Stimulated activated CD4-positive, alpha-beta T cell treated with anti-CD3 and anti-CD28 coated beads, Interleukin-1b, Interleukin-23, amount 100 ng/mL, for 24 hours (primary cell): ENCODE results near the gene TNP2.
A peak's percentile ranks its signal among the peaks of the same experiment; 100 is the strongest.
"Not testable (repeated sequence)": the region's sequence is repeated elsewhere in the genome, so short reads cannot be mapped to it uniquely, and the experiment has no call there.

Experiments
- DNase-seq, 4 experiments: peaks; one replicate each; pipeline ENCODE4 v3.0.0-alpha.2; 2020; ENCODE audit warnings: low read depth in 4 of 4, low spot score in 1 of 4

The TNP2 gene

DNA sequence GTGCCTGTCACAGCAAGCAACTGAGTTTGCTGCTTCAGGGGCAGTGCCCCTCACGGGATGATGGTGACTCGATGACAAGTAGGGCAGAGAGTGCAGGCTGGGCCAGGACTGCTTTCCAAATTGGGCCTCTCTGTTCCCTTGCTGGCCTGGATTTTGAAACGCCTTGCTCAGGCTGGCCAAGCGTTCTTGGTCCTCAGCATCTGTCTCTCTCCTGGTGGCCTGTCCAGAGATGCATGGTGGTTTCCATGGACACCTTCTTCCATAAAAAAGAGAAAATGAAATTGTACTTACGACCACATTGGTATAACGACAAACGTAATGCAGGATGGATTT, 31.4 kb upstream of the TNP2 start:
- no peak for DNase-seq

DNA sequence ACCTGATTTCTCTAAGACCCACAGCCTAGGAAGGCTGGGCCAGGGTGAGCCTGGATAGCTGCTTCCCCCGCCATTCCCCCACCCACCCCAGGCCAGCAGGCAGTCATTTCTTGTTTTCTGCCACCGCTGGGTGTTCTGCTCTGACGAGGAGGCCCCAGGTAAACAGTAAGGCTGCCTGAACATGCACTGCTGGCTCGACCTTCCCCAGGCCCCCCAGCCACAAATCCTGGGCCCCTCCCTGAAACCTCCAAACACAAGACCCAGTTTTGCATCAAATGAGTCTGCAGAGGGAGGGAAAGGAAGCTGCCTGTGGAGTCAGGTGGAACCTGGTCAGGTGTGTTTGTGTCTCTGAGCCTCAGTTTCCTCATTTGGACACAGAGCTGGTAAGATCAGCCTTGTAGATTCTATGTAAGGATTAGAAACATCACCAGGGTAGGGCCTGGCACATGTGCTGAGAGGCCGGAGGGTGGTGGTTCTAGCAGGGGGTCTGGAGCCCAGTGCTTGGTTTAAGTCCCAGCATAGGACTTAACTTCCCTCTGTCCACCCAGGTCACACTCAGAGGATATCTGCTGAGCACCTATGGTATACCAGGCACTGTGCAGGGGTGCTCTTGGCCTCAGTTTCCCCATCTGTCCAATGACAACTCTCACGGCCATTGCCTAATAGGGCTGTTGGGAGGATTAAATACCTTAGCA, 30.9 kb upstream of the TNP2 start:
- DNase-seq: no peak

DNA sequence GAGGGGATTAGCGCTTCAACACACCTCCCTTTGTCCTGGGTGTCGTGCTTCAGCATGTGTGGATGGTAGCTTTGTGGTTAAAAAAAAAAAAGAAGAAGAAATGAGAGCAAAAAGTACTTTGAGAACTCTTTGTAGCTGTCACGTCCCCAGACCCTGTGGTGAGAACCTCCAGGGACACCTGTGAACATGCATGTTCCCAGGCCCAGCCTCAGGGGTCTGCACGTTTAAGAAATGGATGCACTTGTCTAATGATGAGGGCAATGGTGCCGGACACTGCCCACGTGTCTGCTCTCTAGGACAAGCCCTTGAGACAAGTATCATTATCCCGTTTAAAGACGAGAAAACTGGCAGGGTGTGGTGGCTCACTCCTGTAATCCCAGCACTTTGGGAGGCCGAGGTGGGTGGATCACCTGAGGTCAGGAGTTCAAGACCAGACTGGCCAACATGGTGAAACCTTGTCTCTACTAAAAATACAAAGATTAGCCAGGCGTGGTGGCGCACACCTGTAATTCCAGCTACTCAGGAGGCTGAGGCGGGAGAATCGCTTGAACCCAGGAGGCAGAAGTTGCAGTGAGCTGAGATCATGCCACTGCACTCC, 29.9 kb upstream of the TNP2 start:
- DNase-seq: not testable (repeated sequence)

DNA sequence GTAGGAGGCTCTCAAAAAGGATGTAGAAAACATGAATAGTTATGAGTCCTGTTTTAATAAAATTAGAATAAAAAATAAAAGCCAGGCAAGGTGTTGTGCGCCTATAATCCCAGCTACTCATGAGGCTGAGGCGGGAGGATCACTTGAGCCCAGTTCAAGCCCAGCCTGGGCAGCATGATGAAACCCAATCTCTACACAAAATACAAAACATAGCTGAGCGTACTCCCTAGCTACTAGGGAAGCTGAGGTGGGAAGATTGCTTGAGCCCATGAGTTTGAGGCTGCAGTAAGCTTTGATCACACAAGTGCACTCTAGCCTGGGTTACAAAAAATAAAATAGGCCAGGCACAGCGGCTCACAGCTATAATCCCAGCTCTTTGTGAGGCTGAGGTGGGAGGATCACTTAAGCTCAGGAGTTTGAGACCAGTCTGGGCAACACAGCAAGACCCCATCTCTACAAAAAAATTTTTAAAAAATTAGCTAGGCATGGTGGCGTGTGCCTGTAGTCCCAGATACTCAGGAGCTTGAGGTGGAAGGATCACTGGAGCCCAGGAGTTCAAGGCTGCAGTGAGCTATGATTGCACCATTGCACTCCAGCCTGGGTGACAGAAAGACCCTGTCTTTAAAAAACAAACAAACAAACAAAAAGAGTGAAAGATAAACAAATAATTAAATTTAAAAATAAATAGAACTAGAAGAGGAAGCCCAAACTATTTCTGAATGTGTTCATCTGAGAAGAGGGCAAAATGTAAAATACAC, 29.2 kb upstream of the TNP2 start:
- DNase-seq: no peak

DNA sequence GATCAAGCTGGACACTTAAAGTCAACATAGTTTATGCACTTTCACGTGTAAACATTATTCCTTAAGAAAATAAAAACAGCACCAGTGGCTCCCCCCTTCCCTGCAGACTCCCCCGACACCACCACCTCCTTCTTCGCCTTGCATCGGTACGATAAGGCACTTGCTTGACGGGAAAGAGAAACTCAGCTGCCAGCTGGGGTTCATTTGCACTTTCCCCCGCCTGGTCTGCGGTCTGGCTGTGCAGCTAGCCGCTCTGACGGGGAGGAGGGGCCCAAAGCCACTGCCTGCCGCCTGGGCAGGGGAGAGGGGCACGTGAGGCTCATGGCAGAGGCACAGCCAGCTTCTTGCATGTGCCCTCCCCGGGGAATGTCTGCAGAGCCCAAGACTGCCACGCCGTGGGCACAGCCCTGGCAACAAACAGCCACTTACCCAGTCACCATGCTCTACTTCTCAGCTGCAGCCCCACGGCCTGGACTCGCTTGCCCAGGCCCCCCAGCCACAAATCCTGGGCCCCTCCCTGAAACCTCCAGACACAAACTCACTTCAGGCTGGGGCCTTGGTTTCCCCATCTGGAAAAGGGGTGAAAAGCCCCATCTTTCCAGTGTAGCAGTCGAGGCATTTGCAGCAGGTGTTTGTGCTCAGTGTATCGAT, 28.5 kb upstream of the TNP2 start:
- DNase-seq: peak; percentile 12 to 50 (median 28)

DNA sequence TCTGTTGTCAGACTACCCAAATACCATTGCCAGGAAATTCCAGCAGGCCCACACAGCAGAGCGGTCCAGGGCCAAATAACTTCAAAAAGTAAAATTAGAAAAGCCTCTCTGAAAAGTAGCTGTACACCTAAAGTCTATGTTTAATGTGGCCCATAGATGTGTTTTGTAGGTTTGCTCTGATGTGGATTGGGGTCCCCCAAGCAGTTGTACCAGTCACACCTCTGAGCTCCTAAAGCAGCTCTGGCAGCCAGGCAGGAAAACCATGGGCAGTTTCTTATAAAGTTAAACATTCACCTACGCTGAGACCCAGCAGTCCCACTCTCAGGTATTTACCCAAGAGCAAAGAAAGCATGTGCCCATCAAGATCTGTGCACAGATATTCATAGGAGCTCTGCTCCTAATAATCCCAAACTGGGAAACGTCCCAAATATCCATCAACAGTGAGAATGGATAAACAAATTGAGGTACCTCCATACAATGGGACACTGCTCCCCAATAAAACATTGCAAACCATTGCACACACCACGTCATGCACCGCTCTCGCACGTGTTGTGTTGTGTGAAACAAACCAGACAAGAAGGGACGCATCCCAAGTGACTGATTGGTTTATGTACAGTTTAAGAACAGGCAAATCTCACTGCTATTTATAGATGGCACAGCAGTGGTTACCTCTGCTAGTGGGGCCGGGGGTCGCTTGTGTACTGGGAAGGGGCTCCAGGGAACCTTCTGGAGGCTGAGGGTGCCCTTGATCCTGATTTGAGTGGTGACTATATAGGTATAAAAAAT, 27.8 kb upstream of the TNP2 start:
- DNase-seq: no peak

DNA sequence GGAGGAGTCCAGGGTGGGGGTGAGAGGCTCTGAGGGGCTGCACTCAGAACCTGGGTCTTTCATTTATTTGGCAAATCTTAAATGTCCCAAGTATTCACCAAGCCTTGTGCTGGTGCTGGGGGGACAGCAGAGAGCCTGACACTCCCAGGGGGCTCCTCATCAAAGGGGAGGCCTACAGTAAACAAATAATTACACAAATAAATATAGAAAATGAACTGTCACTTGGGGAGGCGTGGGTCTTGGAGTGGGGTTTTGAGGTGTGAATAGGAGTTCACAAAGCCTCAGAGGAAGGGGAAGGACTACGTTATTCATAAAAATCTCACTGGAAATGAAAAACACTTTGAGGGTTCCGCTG, 27.2 kb upstream of the TNP2 start:
- no peak for DNase-seq

DNA sequence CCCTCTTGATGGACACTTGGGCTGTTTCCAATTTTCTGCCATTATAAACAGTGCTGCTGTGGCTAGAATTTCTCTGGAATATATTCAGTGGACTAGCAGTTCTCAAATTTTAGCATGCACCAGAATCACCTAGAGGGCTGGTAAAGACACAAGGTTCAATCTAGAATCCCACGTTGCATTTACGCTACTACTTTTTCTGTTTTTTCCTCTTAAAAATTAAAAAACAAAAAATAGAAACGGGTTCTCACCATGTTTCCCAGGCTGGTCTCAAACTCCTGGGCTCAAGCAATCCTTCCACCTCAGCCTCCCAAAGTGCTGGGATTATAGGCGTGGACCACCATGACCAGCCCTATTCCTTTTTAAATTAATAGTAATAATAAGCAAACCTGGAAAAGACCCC, 26.5 kb upstream of the TNP2 start:
- no peak for DNase-seq

DNA sequence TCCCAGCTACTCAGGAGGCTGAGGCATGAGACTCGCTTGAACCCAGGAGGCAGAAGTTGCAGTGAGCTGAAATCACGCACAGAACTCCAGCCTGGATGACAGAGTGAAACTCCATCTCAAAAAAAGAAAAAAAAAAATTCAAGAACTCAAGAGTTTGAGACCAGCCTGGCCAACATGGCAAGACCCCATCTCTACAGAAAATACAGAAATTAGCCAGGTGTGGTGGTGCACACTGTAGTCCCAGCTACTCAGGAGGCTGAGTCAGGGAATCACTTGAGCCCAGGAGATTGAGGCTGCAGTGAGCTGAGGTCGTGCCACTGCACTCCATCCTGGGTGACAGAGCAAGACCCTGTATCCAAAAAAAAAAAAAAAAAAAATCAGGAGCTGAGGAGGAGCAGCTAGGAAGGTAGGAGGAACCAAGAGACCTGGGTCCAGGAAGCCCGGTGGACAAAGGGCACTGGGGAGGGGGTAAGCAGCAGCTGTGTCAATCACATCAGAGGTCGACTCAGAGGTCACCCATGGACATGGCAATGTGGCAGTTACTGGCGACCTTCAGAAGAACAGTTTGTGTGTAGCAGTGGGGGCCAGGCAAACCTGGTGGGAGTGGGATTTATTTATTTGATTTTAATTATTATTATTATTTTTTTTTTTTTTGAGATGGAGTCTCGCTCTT, 23.1 kb upstream of the TNP2 start:
- no peak for DNase-seq

DNA sequence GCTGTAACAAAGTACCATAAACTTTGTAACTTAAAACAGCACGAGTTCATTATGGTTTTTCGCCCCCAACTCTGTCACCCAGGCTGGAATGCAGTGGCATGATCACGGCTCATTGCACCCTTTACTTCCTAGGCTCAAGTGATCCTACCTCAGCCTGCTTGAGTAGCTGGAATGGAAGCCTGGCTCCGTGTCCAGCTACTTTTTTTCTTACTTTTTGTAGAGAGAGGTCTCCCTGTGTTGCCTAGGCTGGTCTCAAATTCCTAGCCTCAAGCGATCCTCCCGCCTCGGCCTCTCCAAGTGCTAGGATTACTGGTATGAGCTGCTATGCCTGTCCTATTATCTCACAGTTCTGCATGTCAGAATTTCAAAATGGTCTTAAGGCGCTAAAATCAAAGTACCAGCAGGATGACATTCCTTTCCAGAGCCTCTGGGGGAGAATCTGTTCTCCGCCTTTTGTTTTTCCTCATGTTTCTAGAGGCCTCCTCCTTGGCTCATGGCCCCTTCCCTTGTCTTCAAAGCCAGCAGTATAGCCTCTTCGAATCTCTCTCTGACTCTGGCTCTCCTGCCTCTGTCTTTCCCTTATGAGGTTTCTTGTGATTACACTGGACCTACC, 22.1 kb upstream of the TNP2 start:
- no peak for DNase-seq

DNA sequence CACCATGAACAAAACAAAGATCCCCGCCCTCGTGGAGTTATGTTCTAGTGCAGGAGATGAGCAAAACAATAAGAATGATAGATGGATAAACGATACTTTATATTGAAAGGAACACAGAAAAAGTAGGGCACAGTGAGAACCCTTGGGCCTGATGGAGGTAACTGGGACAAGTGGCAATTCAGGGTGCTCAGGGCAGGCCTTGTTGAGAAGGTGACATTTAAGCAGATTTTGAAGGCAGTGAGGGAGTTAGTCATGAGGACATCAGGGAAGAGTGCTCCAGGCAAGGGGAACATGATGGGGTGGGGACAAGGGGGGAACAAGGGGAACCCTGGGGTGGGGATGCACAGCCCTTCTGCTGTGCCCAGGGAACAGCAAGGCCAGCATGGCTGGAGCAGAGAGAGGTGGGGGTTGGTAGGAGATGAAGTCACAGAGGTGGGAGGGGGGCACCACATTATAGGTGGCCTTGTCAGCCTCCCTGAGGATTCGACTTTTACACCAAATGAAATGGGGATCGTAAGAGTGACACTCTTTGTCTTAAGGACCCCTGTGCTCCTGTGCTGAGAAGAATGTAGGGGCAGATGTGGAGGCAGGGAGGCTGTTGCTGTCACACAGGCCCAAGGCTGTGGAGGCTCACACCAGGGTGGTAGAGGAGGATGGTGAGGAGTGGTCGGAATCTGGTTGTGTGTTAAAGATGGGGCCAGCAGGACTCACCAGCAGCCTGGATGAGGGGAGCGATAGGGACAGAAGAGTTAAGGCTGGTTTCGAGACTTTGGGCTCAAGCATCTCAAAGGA, 21.2 kb upstream of the TNP2 start:
- DNase-seq: no peak

DNA sequence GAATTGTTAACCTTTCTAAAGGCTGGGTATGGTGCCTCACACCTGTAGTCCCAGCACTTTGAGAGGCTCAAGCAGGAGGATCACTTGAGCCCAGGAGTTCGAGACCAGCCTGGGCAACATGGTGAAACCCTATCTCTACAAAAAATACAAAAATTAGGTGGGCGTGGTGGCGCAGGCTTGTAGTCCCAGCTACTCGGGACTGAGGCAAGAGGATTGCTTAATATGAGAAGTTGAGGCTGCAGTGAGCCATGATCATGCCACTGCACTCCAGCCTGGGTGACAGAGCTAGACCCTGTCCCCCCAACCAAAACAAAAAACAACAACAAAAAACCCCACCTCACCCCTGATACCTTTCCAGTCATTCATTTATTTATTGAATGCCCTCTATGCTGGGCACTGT, 20.6 kb upstream of the TNP2 start:
- not testable (repeated sequence) for DNase-seq

DNA sequence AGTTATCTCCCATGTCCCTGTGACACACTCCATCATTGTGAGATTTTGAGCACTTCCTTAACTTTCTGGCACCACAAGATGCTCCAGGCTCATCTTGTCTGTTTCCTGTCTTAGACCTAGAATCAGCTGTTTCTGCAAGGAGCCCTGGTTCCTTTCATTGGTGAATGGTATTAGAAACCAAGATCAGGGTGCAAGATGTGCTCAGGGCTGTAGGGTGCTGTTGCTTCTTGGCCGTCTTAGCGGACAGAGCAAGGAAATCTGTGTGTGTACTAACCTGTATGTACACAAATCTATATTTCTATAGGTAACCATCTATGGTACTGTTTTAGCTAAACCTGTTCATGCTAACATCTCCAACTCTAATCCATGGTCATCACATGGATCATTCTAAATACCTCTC, 20.1 kb upstream of the TNP2 start:
- DNase-seq: no peak

DNA sequence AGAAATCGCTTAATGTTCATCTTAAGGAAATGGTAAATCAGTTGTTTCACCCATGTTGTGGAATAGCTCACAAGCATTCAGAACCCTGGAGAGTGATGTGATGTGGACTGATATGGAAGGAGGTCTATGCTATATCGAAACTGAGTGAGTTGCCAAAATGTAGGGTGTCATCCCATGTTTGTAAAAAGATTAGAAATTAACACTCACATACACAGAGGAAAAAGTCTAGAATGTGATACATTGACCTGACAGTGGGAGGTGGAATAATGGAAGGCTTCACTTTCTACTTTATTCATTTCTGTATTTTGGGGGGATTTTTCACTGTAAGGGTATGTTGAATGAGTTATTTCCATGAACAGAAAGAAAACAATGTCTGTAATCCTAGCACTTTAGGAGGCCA, 16.7 kb upstream of the TNP2 start:
- no peak for DNase-seq

DNA sequence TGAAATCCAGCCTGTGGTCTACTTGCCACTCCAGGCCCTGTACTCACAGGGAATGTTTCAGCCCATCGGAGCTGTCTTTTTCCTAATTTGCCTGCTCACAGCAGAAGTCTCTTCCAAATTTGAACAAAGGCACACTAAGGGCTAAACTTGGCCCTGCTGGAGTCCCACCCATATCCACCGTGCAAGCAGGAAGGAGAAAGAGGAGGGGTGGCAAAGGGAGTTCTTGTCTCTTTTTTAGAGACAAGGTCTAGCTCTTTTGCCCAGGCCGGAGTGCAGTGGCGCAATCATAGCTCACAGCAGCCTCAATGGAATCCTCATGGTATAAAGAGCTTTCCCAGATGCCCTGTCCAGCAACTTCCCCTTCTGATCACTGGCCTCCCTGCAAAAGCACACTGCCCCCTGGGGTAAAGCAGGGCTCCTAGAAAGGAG, 14.7 kb upstream of the TNP2 start:
- no peak for DNase-seq

DNA sequence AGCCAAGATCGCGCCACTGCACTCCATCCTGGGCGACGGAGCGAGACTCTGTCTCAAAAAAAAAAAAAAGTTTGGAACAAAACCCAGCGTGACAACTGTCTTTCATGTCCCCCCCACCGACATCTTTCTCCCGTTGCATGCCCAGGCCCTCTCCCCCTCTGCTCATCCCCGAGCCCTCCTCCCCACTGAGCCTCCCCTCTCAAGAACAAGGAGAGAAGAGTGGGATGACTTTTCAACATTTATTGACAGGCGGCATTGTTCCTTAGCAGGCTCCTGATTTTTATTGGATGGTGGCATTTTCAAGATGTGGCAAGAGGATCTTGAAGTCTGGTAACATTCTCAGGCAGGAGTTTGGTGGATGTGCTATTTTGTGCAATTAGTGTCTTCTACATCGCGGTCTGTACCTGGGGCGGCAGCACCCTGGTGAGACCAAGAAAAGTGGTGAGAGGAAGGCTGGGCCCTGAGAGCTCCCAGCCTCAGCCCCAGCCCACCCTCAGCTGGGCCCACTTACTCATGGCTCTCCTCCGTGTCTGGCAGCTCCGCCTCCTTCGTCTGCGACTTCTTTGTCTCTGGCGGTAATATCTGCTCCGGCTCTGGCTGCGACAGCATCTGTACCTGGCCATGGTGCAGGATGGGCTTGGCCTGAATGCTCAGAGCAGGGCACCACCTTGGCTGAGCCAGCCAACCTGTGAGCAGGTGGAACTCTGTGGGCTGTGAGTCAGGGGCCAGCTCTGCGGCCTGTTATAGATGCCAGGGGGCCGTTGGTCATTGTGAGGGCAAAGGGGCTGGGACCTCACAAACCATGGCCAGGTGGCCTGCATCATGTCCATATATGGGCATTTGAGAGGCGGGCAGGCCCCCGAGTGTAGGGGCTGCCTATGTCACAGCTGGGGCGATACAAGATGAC, 11.7 kb upstream of the TNP2 start, which contains the start of gene PRM1:
Gene PRM1 (minus strand): TSS at position 715 of the 907 bp plus-strand sequence. CDS start 92 bp downstream, at position 623.
- no peak for DNase-seq

DNA sequence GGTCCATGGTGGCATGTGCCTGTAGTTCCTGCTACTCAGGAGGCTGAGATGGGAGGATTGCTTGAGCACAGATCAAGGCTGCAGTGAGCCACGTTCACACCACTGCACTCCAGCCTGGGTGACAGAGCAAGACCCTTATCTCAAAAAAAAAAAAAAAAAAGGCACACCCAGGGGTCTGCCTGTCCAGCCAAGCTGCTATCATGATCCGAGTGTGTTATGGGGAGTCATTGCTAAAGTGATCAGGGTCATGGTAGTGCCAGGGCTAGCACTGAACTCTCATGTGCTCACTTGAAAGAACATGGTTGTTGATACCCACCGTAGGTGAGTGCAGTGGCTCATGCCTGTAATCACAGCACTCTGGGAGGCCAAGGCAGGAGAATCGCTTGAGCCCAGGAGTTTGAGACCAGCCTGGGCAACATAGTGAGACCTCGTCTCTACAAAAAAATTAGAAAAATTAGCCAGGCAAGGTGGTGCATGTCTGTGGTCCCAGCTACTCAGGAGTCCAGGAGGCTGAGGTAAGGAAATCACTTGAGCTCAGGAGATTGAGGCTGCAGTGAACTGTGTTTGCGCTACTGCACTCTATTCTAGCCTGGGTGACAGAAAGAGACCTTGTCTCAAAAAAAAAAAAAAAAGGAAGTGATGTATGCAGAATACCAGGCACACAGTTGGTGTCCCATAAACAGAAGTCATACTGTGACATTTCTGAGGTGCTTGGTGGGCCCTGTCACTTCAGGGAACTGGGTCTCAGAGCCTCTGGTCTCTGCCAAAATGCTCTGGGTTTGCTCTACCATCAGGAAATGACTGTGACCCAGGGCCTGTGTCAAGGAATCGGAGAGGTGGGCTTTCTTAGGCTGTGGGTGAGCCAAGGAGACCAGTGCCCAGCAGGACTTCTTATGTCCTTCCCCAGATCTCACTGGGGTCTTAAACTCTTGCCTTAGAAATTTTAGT, 9.8 kb upstream of the TNP2 start:
- DNase-seq: no peak
